Measurements from ENCODE around the gene TPST2.

GRCh38 chr22:26515931-26516330 lies 74.0 kb downstream of the TPST2 start:
- TF ChIP-seq POLR2A (IDR thresholded peaks at IDR 0.05) (no peak), CTCF (IDR thresholded peaks at IDR 0.05) (no peak)

Data from testis (tissue), 2 donors.